ENCODE measurements around the gene PCDH9.

The PCDH9 gene

DNA sequence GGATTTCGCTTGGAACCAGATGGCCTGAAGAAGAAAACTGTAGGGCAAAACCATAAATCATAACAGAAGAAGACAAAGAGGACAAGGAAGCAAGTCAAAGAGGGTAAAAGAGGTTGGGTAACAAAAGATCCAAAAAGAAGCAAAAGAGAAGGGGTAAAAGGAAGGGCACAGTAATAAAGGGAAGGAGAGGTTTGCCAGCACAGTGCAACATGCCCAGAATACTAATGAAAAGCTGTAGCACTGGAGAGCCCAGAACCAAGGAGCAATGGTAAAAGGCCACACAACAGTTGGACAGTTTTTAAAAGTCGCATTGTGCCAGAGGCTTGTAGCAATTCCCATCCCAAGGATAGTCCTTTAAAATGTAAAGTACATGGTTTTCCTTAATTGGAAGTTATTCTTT lies 506.6 kb downstream of the PCDH9 start:
- Histone ChIP-seq H3K4me1 (ENCODE audit: control insufficient read depth, insufficient read depth, low read length) (no peaks in the 10 kb centered on the region), H3K9me3 (ENCODE audit: control insufficient read depth, low read length) (no peaks in the 10 kb centered on the region), H3K27me3 (ENCODE audit: control insufficient read depth, insufficient read depth, low read length, poor library complexity, severe bottlenecking) (no peaks in the 10 kb centered on the region), H3K4me3 (ENCODE audit: insufficient read depth, low read depth, low read length) (no peak overlapping the region), H3K27ac (ENCODE audit: insufficient read depth, low read depth, low read length, poor library complexity, severe bottlenecking) (no peak overlapping the region), H3K36me3 (ENCODE audit: control insufficient read depth, insufficient read depth, low read length) (no peaks in the 10 kb centered on the region)
- 86 to 92% methylated on average over 2 of the region's 2 CpGs for WGBS, 2 experiments

- H3K27ac ChIP-seq (ENCODE audit: insufficient read depth, low read depth, low read length, poor library complexity, severe bottlenecking): no peak overlapping the region
- no peaks in the 10 kb centered on the region for H3K9me3 ChIP-seq (ENCODE audit: control insufficient read depth, low read length)
- H3K4me1 ChIP-seq (ENCODE audit: control insufficient read depth, insufficient read depth, low read length): no peaks in the 10 kb centered on the region
- H3K4me3 ChIP-seq (ENCODE audit: insufficient read depth, low read depth, low read length): no peak overlapping the region
- no peaks in the 10 kb centered on the region for H3K36me3 ChIP-seq (ENCODE audit: control insufficient read depth, insufficient read depth, low read length)
- no peaks in the 10 kb centered on the region for H3K27me3 ChIP-seq (ENCODE audit: control insufficient read depth, insufficient read depth, low read length, poor library complexity, severe bottlenecking)
Measured at GRCh38 chr13:66716538-66716937, 513.6 kb downstream of the PCDH9 start.

DNA sequence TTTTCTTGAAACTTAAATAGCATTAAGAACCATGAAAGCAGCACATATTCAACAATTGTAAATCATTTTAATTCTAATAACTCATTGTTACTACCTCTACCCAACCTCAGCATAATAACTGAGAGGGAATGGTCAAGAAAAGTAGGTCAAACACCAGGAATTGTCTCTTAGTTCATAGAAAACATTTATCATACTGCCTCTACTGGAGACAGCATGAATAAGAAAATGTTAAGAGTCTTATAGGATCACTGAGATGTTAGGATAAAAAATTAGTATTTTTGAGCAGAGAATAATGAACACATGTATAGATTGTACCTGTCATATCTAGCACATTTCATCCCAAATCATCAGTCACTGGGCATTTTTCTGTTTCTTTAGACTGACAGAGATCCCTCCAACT lies 515.3 kb downstream of the PCDH9 start:
- Histone ChIP-seq H3K4me3 (ENCODE audit: insufficient read depth, low read depth, low read length) (no peak overlapping the region), H3K9me3 (ENCODE audit: control insufficient read depth, low read length) (no peaks in the 10 kb centered on the region), H3K4me1 (ENCODE audit: control insufficient read depth, insufficient read depth, low read length) (no peaks in the 10 kb centered on the region), H3K27me3 (ENCODE audit: control insufficient read depth, insufficient read depth, low read length, poor library complexity, severe bottlenecking) (no peaks in the 10 kb centered on the region), H3K36me3 (ENCODE audit: control insufficient read depth, insufficient read depth, low read length) (no peaks in the 10 kb centered on the region), H3K27ac (ENCODE audit: insufficient read depth, low read depth, low read length, poor library complexity, severe bottlenecking) (no peak overlapping the region)

GRCh38 chr13:66704110-66704509 lies 526.0 kb downstream of the PCDH9 start:
- no CpG with 5 or more reads among the region's 2 CpGs for WGBS, 2 experiments
- Histone ChIP-seq H3K27me3 (ENCODE audit: control insufficient read depth, insufficient read depth, low read length, poor library complexity, severe bottlenecking) (no peaks in the 10 kb centered on the region), H3K36me3 (ENCODE audit: control insufficient read depth, insufficient read depth, low read length) (no peaks in the 10 kb centered on the region), H3K4me1 (ENCODE audit: control insufficient read depth, insufficient read depth, low read length) (no peaks in the 10 kb centered on the region), H3K27ac (ENCODE audit: insufficient read depth, low read depth, low read length, poor library complexity, severe bottlenecking) (no peak overlapping the region), H3K9me3 (ENCODE audit: control insufficient read depth, low read length) (no peaks in the 10 kb centered on the region), H3K4me3 (ENCODE audit: insufficient read depth, low read depth, low read length) (no peak overlapping the region)

GRCh38 chr13:66703597-66703996 lies 526.5 kb downstream of the PCDH9 start:
- Histone ChIP-seq H3K27me3 (ENCODE audit: control insufficient read depth, insufficient read depth, low read length, poor library complexity, severe bottlenecking) (no peaks in the 10 kb centered on the region), H3K9me3 (ENCODE audit: control insufficient read depth, low read length) (no peaks in the 10 kb centered on the region), H3K4me3 (ENCODE audit: insufficient read depth, low read depth, low read length) (no peak overlapping the region), H3K27ac (ENCODE audit: insufficient read depth, low read depth, low read length, poor library complexity, severe bottlenecking) (no peak overlapping the region), H3K36me3 (ENCODE audit: control insufficient read depth, insufficient read depth, low read length) (no peaks in the 10 kb centered on the region), H3K4me1 (ENCODE audit: control insufficient read depth, insufficient read depth, low read length) (no peaks in the 10 kb centered on the region)
- WGBS, 2 experiments: 83 to 88% methylated on average over 3 of the region's 3 CpGs

- WGBS, 2 experiments: 85 to 90% methylated on average over 8 of the region's 8 CpGs
Measured at GRCh38 chr13:66700117-66700601, 530.0 kb downstream of the PCDH9 start.

DNA sequence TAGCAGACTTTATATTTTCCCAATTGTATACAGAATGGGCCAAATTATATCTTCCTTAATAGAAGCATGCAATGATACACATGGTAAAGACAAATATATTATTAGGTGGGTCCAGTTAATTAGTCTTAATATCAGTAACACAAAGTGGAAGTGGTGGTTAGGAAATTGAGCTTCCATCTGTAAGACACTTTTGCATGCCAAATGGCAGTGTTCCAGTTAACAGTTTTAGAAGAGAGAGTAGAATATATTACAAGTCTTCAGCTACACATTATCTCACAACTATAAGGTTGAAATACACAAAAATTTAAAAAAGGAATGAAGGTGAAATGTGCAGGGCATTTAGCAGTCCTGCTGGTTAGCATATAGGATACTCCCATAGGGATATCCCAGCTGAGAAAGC lies 536.5 kb downstream of the PCDH9 start:
- Histone ChIP-seq H3K4me1 (ENCODE audit: control insufficient read depth, insufficient read depth, low read length) (no peaks in the 10 kb centered on the region), H3K27me3 (ENCODE audit: control insufficient read depth, insufficient read depth, low read length, poor library complexity, severe bottlenecking) (no peaks in the 10 kb centered on the region), H3K4me3 (ENCODE audit: insufficient read depth, low read depth, low read length) (no peak overlapping the region), H3K9me3 (ENCODE audit: control insufficient read depth, low read length) (no peaks in the 10 kb centered on the region), H3K36me3 (ENCODE audit: control insufficient read depth, insufficient read depth, low read length) (no peaks in the 10 kb centered on the region), H3K27ac (ENCODE audit: insufficient read depth, low read depth, low read length, poor library complexity, severe bottlenecking) (no peak overlapping the region)

More at GRCh38 chr13:66700117-66700601, 530.0 kb downstream of the PCDH9 start:
- no peaks in the 10 kb centered on the region for H3K4me1 ChIP-seq (ENCODE audit: control insufficient read depth, insufficient read depth, low read length)
- H3K27ac ChIP-seq (ENCODE audit: insufficient read depth, low read depth, low read length, poor library complexity, severe bottlenecking): no peak overlapping the region
- no peaks in the 10 kb centered on the region for H3K9me3 ChIP-seq (ENCODE audit: control insufficient read depth, low read length)
- no peak overlapping the region for H3K4me3 ChIP-seq (ENCODE audit: insufficient read depth, low read depth, low read length)
- no peaks in the 10 kb centered on the region for H3K27me3 ChIP-seq (ENCODE audit: control insufficient read depth, insufficient read depth, low read length, poor library complexity, severe bottlenecking)
- no peaks in the 10 kb centered on the region for H3K36me3 ChIP-seq (ENCODE audit: control insufficient read depth, insufficient read depth, low read length)

GRCh38 chr13:66691149-66691548 lies 539.0 kb downstream of the PCDH9 start:
- no peaks in the 10 kb centered on the region for H3K9me3 ChIP-seq (ENCODE audit: control insufficient read depth, low read length)
- H3K27me3 ChIP-seq (ENCODE audit: control insufficient read depth, insufficient read depth, low read length, poor library complexity, severe bottlenecking): no peaks in the 10 kb centered on the region
- no peak overlapping the region for H3K4me3 ChIP-seq (ENCODE audit: insufficient read depth, low read depth, low read length)
- H3K4me1 ChIP-seq (ENCODE audit: control insufficient read depth, insufficient read depth, low read length): no peaks in the 10 kb centered on the region
- no peak overlapping the region for H3K27ac ChIP-seq (ENCODE audit: insufficient read depth, low read depth, low read length, poor library complexity, severe bottlenecking)
- no peaks in the 10 kb centered on the region for H3K36me3 ChIP-seq (ENCODE audit: control insufficient read depth, insufficient read depth, low read length)
- 27 to 76% methylated on average over 1 to 2 of the region's 3 CpGs for WGBS, 2 experiments

DNA sequence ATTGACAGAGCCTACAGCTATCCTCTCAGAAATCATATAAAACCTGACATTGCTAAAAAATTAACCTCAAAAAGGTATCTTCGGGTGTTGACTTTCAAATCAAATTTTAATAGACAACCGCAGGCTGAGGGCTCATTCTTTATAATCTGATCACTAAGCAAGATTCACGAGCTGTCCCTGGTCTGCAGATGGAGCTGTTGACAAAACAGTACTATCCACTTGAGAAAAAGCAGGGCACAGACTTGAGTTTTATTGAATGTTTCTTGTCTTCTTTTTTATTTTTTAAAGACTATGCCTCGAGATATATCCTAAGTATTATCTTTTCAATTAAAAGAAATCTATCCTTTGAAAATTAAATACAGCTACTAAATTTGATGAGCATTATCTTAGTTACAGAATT lies 540.5 kb downstream of the PCDH9 start:
- Histone ChIP-seq H3K4me3 (ENCODE audit: insufficient read depth, low read depth, low read length) (no peak overlapping the region), H3K27me3 (ENCODE audit: control insufficient read depth, insufficient read depth, low read length, poor library complexity, severe bottlenecking) (no peaks in the 10 kb centered on the region), H3K4me1 (ENCODE audit: control insufficient read depth, insufficient read depth, low read length) (no peaks in the 10 kb centered on the region), H3K36me3 (ENCODE audit: control insufficient read depth, insufficient read depth, low read length) (no peaks in the 10 kb centered on the region), H3K9me3 (ENCODE audit: control insufficient read depth, low read length) (no peaks in the 10 kb centered on the region), H3K27ac (ENCODE audit: insufficient read depth, low read depth, low read length, poor library complexity, severe bottlenecking) (no peak overlapping the region)
- 65 to 80% methylated on average over 3 to 4 of the region's 4 CpGs for WGBS, 2 experiments

DNA sequence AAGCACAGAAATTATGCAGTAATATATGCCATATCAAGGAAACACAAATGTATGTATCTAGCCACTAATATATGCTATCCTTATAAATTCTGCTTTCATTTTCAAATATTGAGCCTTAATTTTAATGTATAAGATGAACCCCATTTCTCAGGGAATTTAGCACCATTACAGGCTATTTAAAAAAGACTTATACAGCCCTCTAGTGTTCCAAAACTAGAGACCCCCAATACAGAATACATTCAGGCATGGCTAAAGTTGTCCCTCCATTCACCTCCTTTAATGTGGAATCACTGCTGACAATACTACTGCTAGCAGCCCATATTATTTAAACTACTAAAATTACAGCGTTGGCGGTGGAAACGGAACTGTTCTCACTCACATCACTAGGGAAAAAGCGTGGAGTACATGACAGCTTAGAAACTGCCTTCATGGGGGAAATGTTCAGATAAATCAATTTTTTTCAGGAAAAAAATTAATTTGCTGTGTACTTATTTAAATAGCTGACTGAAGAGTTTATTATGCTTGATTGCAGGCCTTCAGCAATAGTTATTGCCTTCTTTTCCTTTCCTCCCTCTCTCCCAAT lies 541.0 kb downstream of the PCDH9 start:
- no peaks in the 10 kb centered on the region for H3K4me1 ChIP-seq (ENCODE audit: control insufficient read depth, insufficient read depth, low read length)
- no peaks in the 10 kb centered on the region for H3K36me3 ChIP-seq (ENCODE audit: control insufficient read depth, insufficient read depth, low read length)
- H3K4me3 ChIP-seq (ENCODE audit: insufficient read depth, low read depth, low read length): no peak overlapping the region
- no peaks in the 10 kb centered on the region for H3K27me3 ChIP-seq (ENCODE audit: control insufficient read depth, insufficient read depth, low read length, poor library complexity, severe bottlenecking)
- no peak overlapping the region for H3K27ac ChIP-seq (ENCODE audit: insufficient read depth, low read depth, low read length, poor library complexity, severe bottlenecking)
- WGBS, 2 experiments: 91 to 100% methylated on average over 2 to 4 of the region's 4 CpGs
- H3K9me3 ChIP-seq (ENCODE audit: control insufficient read depth, low read length): no peaks in the 10 kb centered on the region

GRCh38 chr13:66681403-66681802 lies 548.7 kb downstream of the PCDH9 start:
- 83 to 86% methylated on average over 1 of the region's 1 CpG for WGBS, 2 experiments
- no peaks in the 10 kb centered on the region for H3K9me3 ChIP-seq (ENCODE audit: control insufficient read depth, low read length)
- no peaks in the 10 kb centered on the region for H3K27me3 ChIP-seq (ENCODE audit: control insufficient read depth, insufficient read depth, low read length, poor library complexity, severe bottlenecking)
- no peak overlapping the region for H3K27ac ChIP-seq (ENCODE audit: insufficient read depth, low read depth, low read length, poor library complexity, severe bottlenecking)
- H3K4me1 ChIP-seq (ENCODE audit: control insufficient read depth, insufficient read depth, low read length): no peaks in the 10 kb centered on the region
- H3K36me3 ChIP-seq (ENCODE audit: control insufficient read depth, insufficient read depth, low read length): no peaks in the 10 kb centered on the region
- no peak overlapping the region for H3K4me3 ChIP-seq (ENCODE audit: insufficient read depth, low read depth, low read length)

Data from ectodermal cell (in vitro differentiated cells).